LNCAP (cell line): Measurements from ENCODE around the gene LRCOL1.

Experiments
- TF ChIP-seq, protein P1 (sequence below): fragments of 450-650 bp; IDR thresholded peaks from 2 replicates; pipeline ENCODE4 v1.5.1; 2017; ENCODE audit warnings: mild to moderate bottlenecking

The LRCOL1 gene

DNA sequence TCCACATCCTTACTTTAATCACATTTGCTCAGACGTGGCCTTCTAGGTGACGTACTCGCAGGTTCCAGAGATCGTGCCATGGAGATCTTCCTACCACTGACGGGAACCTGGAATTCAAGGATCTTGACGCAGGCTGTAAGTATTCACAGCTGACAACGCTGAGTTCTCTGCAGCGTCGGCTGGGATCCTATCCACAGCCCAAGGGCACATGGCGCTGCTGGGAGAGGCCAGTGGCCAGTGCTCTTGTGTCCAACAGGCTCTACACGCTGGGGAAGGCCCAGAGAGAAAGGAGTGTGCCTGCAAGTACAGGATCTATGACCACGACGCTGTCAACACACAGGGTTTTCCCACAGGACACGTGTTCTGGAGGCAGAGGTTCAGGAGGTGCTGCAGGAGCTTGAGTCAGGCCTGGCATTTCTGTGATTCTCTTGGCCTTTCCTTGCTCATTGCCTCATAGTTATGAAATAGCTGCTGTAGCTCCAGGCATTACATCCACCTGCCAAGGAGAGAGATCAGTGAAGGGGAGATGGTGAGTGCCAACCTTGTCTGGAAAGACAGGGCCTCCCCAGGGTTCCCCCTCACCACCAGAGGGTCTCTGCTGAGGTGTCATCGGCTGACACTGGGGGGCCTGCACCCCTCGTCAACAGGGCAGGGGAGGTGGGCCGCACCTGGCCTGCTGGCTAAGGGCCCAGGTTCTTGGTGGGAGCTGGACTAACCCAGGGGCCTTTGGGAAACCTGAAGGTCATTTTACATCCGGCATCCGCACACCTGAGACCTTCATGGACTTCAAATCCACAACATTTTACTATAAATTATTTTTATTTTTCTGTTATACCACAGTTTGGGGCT is 21.3 kb downstream of the LRCOL1 start:
- TF ChIP-seq, protein P1, sequence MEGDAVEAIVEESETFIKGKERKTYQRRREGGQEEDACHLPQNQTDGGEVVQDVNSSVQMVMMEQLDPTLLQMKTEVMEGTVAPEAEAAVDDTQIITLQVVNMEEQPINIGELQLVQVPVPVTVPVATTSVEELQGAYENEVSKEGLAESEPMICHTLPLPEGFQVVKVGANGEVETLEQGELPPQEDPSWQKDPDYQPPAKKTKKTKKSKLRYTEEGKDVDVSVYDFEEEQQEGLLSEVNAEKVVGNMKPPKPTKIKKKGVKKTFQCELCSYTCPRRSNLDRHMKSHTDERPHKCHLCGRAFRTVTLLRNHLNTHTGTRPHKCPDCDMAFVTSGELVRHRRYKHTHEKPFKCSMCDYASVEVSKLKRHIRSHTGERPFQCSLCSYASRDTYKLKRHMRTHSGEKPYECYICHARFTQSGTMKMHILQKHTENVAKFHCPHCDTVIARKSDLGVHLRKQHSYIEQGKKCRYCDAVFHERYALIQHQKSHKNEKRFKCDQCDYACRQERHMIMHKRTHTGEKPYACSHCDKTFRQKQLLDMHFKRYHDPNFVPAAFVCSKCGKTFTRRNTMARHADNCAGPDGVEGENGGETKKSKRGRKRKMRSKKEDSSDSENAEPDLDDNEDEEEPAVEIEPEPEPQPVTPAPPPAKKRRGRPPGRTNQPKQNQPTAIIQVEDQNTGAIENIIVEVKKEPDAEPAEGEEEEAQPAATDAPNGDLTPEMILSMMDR, result no peak

DNA sequence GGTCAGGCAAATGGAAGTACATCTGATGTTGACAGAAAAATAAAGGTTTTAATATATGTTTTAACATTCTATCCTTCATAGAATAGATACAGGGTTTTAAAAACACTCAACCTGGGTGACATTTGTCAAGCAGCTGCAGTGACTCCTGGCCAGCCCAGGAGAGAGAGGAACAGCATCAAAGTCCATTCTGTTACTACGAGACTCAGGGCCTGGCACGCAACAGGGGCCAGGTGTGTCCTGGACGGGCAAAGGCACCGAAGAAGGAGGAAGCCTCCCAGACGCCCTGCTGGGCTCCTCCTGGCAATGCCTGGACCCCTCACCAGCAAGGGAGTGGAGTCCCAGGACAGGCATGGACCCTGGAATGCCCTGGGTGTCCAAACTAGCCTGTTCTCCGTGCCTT is 22.1 kb downstream of the LRCOL1 start:
- TF ChIP-seq, protein P1, result no peak

DNA sequence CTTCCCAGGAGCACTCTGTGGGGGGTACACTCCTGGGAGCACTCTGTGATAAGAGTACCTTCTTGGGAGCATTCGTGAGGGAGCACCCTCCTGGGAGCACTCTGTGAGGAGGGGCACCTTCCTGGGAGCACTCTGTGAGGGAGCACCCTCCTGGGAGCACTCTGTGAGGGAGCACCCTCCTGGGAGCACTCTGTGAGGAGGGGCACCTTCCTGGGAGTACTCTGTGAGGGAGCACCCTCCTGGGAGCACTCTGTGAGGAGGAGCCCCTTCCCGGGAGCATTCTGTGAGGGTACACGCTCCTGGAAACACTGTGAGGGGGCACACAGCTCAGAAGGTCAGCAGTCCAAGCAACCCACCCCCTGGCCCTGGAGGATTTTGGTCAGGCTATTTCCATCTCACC is 22.6 kb downstream of the LRCOL1 start:
- TF ChIP-seq, protein P1, result no peak

DNA sequence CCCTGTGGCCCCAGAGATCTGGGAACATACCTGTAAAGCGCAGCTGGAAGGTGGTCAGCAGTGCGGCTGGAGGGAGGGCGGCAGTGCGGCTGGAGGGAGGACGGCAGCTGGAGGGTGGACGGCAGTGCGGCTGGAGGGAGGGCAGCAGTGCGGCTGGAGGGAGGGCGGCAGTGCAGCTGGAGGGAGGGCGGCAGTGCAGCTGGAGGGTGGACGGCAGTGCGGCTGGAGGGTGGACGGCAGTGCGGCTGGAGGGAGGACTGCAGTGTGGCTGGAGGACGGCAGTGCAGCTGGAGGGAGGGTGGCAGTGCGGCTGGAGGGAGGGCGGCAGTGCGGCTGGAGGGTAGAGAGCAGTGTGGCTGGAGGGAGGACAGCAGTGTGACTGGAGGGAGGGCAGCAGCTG is 23.5 kb downstream of the LRCOL1 start:
- TF ChIP-seq, protein P1, result no peak

DNA sequence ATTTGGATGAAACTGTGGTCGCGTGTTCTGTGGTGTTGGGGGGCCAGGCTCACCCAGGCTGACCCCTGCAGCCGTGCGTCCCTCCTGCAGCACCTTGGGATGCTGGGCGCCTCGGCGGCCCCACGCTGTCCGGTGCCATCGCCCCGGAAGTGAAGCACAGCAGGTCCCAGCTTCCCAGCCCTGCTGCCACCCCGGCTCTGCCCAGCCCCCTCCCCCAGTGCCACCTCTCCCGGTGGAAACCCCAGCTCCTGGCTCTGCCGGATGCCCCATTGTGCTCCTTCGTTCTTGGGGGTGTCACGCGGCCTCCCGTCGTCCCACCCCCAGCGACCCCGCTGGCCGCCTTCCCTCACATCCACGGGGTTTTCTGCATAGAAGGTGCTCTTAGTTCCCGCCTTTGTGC is 25.2 kb downstream of the LRCOL1 start:
- TF ChIP-seq, protein P1, result no peak

DNA sequence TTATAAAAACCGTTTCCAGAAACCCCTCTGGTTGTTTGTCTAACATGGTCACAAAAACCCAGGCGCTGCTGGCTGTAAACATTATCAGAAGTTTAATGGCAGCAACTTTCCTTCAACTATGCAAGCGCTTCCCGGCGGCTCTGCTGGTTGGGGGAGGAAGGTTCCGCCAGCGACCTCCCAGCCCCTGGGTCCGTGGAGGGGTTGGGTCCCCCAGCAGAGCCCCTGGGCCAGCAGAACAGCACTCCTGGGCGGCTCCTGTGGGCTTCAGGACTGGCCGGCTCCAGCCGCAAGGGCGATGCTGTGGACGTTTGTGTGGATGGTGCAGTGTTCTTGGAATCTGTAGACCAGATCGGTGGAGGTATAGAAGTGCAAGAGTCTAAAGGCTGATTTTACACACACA is 26.0 kb downstream of the LRCOL1 start:
- TF ChIP-seq, protein P1, result no peak

DNA sequence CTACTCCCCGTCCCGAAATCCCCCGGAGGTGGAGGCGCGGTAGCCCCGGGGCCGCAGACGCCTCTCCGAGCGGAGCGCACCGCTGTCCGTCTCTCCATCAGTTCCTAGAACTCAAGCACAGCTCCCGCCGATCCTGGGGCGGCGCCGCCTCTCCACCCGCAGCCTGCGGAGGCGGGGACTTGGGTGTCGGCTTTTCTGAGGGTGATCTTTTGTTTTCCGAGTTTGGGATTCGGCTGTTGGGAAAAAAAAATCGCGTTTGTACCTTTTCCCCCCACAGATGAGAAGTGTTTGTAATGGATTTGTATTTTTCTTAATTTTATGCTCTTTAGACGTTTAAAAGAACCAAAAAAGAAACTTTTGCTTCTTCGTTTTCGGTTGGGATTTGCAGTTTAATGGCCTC is 26.6 kb downstream of the LRCOL1 start:
- TF ChIP-seq, protein P1, result no peak

DNA sequence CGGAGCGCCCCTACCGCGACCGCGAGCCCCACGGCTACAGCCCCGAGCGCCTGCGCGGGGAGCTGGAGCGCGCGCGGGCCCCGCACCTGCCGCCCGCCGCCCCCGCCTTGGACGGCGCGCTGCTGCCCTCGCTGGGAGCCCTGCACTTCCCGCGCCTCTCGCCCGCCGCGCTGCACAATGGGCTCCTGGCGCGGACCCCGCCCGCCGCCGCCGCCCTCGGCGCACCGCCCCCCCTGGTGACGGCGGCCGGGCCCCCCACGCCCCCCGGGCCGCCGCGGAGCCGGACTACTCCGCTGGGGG is 27.0 kb downstream of the LRCOL1 start:
- TF ChIP-seq, protein P1, result no peak
